Prostate gland (tissue), 2 donors: ENCODE data around the gene DEDD.

Source experiments
- CTCF ChIP-seq, 4 experiments: fragments of 200-600 bp in 2 of 4; fragments of 450-650 bp in 2 of 4; sonication (generic) in 2 of 4; IDR thresholded peaks; 1 replicate in 3 of 4; 2 replicates in 1 of 4; pipeline ENCODE4 v1.5.1; 2016 to 2019; ENCODE audit warnings: antibody characterized with exemption in 4 of 4, mild to moderate bottlenecking in 2 of 4, moderate library complexity in 2 of 4
- POLR2A ChIP-seq: fragments of 450-650 bp; IDR thresholded peaks from one replicate; pipeline ENCODE4 v1.6.1; 2016; ENCODE audit warnings: antibody characterized with exemption, mild to moderate bottlenecking
- POLR2AphosphoS5 ChIP-seq: sonication (generic); formaldehyde crosslinking; IDR thresholded peaks from one replicate; pipeline ENCODE4 v1.6.1; 2017; ENCODE audit warnings: antibody characterized with exemption

GRCh38 chr1:161111527-161111926 lies 20.9 kb downstream of the DEDD start:
- TF ChIP-seq POLR2AphosphoS5 (no peak), CTCF (IDR thresholded peaks at IDR 0.05) (no peak), POLR2A (no peak)
